ENCODE data around the gene ZNF439. TPM values are rescaled to one million over a fixed set of nuclear protein-coding genes. Genes with fewer than 3 reads are reported as not detected.

The ZNF439 gene
- total and polyA plus RNA-seq, 2 of the 8 experiments (the other 6 are each of a cell fraction or from before 2014, with no cell fraction given), result 0.09 TPM; not detected in 1

- TF ChIP-seq CHD7 (IDR thresholded peaks at IDR 0.05; ENCODE audit: insufficient replicate concordance, low read length) (no peak), MAFK (IDR thresholded peaks at IDR 0.05; ENCODE audit: low read depth, low read length) (no peak), CEBPB (IDR thresholded peaks at IDR 0.05; ENCODE audit: low read depth, low read length) (no peak), SP1 (IDR thresholded peaks at IDR 0.05; ENCODE audit: low read depth, low read length) (no peak), PHF8 (conservative IDR thresholded peaks at IDR 0.05; ENCODE audit: low read depth, low read length) (no peak), SAP30 (IDR thresholded peaks at IDR 0.05; ENCODE audit: insufficient read depth, insufficient replicate concordance, low read length) (no peak), CREB1 (IDR thresholded peaks at IDR 0.05) (no peak)
Measured at GRCh38 chr19:11853358-11853757, 4.8 kb downstream of the ZNF439 start (continued).

Measured in H1 (cell line).